DOHH2 (cell line): ENCODE measurements around the gene FRMD4B.

ENCODE experiments used
- CTCF ChIP-seq: fragments of 200-600 bp; sonication (generic); IDR thresholded peaks from one replicate; pipeline ENCODE4 v1.5.1; 2014; ENCODE audit warnings: antibody characterized with exemption, mild to moderate bottlenecking, low read depth, low read length; ENCODE audit not compliant: poor library complexity, severe bottlenecking
- EZH2phosphoT487 ChIP-seq: fragments of 200-600 bp; sonication (generic); IDR thresholded peaks from 2 replicates; pipeline ENCODE4 v1.6.1; 2017; ENCODE audit warnings: borderline replicate concordance, mild to moderate bottlenecking, antibody characterized with exemption, low read length, moderate library complexity, mixed read lengths

- TF ChIP-seq CTCF (peak; percentile 88), EZH2phosphoT487 (no peak)
Observed at GRCh38 chr3:69120879-69121464, 264.9 kb downstream of the FRMD4B start.
